Measurements from ENCODE around the gene FGFRL1.

- TF ChIP-seq EZH2 (IDR thresholded peaks at IDR 0.05) (no peak), POLR2AphosphoS5 (IDR thresholded peaks at IDR 0.05; ENCODE audit: borderline replicate concordance, low read depth, low read length) (no peak), FOXP2 (optimal IDR thresholded peaks at IDR 0.05; ENCODE audit: control extremely low read depth, extremely low read length, insufficient read depth) (no peak)
These were observed 49.2 kb downstream of the FGFRL1 start for GRCh38 chr4:1060621-1061020.

Measured in SK-N-MC (cell line).